Stimulated activated CD4-positive, alpha-beta T cell treated with anti-CD3 and anti-CD28 coated beads, TNF-alpha, amount 100 ng/mL, for 24 hours (primary cell): Measurements from ENCODE around the gene CYTH2.

Experiments used
- DNase-seq, 3 experiments: peaks; one replicate each; pipeline ENCODE4 v3.0.0-alpha.2; 2020; ENCODE audit warnings: low read depth in 3 of 3

CYTH2 gene

DNA sequence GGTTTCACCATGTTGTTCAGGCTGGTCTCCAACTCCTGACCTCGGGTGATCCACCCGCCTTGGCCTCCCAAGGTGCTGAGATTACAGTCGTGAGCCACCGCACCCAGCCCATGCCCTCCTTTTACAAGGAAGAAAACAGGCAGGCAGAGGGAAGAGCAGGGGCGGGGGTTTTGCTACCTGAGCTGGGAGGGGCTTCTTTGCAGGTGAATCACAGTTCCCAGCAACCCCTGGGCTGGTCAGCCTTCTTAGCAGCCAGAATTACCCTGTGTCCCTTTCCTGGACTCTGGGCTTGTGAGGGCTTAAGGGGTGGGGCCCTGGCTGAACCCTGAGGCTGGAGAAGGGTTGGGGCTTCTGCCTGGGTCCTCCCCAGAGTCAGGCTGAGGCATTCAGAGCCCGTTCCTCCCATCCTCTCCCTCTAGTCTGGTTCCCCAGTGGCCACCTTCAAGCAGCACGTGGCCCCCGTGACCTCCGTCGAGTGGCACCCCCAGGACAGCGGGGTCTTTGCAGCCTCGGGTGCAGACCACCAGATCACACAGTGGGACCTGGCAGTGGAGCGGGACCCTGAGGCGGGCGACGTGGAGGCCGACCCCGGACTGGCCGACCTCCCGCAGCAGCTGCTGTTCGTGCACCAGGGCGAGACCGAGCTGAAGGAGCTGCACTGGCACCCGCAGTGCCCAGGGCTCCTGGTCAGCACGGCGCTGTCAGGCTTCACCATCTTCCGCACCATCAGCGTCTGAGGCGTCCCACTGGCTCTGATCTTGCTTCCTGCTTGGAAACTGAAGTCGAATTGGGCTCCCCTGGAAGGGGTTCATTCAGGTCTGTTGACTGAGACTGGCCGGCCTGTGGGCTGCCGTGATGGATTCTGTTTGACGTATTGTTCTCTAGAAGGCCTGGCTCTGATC is 16.6 kb upstream of the CYTH2 start:
- DNase-seq = no peak

DNA sequence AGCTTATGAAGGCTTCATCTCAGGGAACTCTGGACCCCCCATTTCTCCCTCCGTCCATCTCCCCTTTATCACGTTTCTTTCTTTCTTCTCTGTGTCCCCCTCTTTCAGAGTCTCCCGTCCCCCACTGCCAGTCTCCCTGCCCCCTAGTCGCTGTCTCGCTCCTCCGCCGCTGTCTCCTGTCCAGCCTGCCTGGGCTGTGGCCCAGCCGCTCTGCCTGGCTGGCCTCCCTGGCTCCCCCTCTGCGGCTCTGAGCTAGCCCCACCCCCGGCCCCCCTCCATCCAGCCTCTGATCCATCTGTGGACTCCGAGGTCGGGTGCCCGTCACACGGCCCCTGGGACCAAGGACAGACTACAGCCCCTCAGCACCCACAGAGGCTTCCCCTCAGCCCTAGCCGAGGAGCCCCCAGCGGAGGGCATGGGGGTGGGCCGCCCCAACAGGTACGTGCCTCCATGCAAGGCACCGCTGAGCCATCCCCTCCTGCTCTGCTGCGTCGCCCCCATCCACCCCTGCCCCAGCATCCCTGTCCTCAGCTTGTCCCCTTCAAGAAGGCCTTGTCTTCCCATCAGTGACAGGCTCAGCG is 14.9 kb upstream of the CYTH2 start:
- DNase-seq = no peak

DNA sequence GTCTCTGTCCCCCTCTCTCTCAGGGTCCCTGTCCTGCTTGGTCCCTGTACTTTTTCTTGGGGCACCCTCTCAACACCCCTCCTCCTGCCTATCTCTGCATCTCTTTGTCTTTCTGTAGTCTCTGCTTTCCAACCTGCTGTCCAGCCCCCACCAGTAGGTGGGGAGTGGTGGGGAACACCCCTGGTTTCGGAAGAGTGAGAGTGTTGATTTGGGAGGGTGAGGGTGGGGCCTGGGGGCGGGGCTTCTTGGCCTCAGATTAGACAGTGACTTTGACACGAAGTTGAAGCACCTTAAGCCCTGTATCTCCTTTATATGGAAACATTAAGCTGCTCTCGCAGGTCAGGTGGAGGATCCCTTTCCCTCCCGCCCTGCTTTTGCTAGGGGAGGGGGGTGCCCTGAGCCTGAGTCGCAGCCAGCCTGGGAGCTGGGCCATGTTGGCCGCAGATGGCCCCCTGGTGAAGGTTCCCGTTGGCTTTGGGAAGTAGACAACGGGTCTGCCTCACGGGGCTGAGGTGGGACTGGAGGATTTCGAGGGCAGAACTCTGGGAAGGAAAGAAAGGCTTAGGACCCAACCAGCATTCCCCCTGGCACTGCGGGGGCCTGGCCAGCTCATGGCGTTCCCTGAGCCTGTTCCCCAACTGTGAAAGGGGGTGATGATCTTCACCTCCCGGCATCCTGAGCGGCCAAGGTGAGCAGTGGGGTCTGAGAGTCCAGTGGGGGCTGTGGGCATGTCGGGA is 13.8 kb upstream of the CYTH2 start, which contains the start of gene KCNJ14:
Gene KCNJ14 (plus strand): TSS at position 404 of the 737 bp plus-strand sequence. CDS start 6,151 bp downstream, outside the sequence.
- DNase-seq = no peak

DNA sequence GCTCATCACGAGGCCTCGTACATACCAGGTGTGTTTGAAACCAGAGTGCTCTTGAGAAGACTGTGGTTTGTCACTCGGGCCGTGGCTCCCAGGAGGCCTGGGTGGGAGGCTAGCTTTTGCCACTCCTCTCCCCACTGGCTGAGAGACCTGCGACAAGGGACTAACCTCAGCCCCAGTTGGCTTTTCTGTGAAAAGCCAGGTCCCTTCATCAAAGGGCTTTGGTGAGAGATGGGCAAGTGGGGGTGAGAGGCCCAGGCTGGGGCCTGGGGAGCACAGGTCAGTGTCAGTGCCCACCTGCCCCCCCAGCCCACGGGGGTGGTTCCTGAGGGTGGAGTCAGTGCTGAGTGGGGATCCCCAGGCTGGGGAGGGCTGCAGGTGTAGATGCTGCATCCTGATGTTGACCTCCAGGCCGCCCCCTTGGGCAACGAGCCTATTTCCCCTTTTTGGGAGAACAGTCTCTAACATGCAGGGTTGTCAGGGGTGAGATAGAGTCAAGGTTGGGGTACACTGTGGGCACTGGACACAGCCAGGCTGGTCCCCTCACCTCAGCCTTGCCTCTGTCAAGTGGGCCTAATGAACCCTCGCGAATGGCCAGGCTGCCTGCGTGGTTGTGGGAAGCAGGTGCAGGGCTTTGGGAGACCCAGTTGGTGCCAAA is 13.1 kb upstream of the CYTH2 start:
- DNase-seq = no peak

DNA sequence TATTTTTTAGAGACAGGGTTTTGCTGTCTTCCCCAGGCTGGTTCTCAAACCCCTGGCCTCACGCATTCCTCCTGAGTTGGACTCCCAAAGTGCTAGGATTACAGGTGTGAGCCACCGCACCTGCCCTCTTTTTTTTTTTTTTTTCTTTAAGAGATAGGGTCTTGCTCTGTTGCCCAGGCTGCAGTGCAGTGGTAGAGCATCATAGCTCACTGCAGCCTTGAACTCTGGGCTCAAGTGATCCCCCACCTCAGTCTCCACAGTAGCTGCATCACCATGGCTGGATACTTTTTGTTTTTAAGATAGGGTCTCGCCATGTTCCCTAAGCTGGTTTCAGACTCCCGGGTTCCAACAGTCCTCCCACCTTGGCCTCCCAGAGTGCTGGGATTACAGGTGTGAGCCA is 12.3 kb upstream of the CYTH2 start:
- no peak for DNase-seq

DNA sequence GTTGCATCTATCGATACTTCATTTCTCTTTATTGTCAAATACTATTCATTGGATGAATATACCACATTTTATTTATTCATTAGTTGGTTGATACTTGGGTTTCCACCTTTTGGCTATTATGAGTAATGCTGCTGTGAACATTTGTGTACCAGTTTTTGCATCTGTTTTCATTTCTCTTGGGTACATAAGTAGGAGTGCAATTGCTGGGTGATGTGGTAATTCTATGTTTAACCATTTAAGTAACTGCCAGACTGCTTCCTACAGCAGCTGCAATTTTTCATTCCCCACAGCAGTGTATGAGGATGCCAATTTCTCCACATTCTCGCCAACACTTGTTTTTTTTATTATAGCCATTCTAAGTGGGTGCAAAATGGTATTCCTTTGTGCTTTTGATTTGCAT is 11.2 kb upstream of the CYTH2 start:
- no peak for DNase-seq

DNA sequence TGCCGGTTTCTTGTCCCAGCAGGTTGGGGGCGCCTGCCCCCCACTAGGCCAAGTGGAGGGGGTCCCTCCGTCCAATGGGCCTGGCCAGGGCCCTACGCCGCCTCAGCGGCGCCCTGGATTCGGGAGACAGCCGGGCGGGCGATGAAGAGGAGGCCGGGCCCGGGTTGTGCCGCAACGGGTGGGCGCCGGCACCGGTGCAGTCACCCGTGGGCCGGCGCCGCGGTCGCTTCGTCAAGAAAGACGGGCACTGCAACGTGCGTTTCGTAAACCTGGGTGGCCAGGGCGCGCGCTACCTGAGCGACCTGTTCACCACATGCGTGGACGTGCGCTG is 7.6 kb upstream of the CYTH2 start:
- DNase-seq = no peak

DNA sequence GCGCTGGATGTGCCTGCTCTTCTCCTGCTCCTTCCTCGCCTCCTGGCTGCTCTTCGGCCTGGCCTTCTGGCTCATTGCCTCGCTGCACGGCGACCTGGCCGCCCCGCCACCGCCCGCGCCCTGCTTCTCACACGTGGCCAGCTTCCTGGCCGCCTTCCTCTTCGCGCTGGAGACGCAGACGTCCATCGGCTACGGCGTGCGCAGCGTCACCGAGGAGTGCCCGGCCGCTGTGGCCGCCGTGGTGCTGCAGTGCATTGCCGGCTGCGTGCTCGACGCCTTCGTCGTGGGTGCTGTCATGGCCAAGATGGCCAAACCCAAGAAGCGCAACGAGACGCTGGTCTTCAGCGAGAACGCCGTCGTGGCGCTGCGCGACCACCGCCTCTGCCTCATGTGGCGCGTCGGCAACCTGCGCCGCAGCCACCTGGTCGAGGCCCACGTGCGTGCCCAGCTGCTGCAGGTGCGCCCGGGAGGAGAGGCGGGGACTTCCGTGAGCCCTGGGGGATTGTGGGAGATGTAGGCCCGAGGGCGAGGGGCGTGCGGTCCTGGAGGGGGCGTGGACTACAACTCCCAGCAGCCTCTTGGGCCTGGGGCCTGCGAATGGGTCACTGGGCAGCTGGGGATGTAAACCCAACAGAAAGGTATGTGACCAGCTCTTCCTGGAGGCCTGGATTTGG is 7.0 kb upstream of the CYTH2 start:
- DNase-seq = peak in 1 of 3 experiments; percentile 18

DNA sequence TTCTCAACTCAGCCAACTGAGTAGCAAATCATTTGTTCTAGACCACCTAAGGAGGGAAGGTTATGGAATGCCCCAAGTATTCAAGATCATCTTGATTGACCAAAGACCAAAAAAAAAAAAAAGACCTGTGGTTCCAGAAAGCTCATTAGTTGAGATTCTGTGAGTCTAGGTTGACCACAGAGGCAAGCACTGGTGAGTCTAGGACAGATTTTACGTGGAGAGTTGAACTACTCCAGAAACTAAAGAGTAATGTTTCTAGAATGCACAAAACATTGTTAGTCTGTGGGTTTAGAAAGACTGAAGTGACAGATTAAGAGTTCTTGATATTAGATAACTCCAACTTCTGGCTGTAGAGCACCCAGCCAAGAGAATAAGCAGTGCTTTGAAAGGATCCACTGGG is 4.0 kb upstream of the CYTH2 start:
- no peak for DNase-seq

DNA sequence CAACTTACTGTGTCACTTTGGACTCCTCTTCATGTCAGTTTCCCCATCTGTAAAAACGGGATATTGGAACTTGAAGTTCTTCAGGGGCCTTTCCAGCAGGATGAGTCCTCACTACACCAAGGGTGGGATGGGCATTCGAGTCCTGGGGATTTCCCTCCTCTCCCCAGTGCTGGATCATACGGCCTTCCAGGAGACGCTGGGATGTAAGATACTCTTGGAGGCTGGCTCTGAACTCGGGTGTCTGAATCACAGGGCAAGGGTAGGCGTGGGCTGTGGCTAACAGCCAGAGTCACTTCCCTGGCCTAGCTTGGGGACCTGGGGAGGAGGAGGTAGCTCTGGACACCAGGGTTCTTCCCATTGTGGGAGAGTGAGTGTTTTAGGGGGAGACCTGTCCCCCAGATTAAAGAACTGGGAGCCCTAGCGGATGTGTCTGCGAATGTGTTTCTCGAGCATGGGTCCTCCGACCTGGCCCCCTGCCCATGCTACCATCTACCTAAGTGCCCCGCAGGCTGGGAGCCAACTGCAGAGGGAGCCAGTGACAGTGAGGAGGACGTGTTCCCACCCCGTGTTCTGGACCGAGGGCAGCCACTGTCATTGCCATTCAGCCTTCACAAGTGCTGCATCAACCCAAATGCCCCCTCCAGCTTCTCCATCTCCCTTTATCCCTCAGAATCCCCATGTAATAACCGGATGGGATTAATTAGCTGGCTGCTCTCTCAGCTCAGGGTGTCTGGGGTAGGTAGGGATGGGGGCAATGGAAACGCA is 2.4 kb upstream of the CYTH2 start:
- no peak for DNase-seq

DNA sequence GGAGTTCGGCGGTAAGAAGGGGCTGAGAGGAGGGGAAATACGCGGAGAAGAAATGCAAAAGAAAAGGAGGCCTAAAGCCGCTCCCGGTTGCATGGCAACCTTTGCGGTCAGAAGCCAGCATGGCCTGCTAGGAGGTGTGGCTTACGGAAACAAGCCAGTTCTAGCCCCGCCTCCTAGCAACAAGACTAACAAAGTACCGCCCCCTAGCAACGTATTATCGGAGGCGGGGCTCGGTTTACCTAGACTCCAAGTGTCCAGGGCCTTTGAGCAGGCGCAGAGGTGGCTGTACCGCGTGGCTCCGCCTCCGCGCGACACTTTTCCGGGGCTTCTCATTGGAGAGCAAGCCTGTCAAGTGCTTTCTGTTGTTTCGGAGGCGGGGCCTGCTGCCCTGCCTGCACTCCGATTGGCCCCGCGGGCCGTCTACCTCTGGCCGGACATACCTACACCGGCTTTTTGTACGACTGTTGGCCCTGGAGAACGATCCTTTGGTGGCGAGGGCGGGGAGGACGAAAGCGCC is 339 bp upstream of the CYTH2 start:
- peak; percentile 98 to 99 (median 99) for DNase-seq

DNA sequence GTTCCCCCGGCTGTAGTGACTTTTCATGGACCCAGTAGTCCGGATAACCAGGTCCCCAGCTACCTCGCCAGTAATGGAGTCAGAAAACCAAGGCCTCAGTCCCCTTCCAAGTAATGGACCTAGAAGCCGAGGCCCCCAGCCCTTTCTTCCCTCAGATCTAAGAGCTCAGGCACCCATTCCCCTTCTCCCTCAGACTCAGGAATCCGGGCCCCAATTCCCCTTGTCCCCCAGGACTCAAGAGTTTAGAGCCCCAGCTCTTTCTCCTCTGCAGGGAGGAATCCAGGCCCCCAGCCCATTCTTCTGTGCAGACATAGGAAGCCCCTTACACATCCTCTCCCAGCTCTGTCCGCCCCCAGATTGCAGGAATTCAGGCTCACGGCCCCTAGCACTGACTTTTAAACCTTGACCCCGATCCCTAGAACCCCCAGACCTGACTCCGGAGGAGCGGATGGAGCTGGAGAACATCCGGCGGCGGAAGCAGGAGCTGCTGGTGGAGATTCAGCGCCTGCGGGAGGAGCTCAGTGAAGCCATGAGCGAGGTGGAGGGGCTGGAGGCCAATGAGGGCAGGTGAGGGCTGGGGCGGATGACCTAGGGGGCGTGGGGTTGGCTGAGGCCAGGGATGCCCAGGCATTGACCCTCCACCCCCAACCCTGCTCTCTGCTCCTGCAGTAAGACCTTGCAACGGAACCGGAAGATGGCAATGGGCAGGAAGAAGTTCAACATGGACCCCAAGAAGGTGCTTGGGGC is 938 bp downstream of the CYTH2 start:
- no peak for DNase-seq

DNA sequence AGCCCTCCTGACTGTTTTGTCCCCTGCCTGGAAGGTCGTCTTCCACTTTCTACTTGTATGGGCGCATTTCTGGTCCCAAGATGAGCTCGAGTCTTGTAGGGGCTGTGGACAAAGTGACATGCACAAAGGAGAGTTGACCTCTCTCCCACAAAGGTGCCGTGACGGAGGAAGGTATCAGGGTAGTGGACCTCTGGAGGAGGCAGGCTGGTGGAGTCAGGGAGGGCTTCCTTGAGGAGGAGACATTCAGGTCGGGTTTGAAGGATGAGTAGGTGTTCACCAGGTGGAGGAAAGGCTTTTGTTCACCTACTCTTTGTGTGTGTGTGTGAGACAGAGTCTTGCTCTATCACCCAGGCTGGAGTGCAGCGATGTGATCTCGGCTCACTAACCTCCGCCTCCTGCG is 1.7 kb downstream of the CYTH2 start:
- DNase-seq = no peak

DNA sequence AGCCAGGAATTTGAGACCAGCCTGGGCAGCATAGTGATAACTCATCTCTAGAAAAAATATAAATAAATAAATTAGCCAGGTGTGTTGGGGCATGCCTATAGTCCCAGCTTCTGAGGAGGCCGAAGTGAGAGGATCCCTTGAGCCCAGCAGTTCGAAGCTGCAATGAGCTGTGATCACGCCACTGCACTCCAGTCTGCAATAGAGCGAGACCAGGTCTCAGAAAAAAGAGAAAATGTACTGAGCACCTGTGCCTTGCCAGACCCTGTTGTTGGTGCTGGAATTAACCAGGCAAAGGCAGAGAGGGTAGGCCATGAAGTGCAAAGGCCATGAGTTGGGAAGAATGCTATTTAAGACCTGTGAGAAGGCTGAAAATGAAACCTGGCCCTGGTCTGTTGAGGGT is 2.7 kb downstream of the CYTH2 start:
- DNase-seq = no peak

DNA sequence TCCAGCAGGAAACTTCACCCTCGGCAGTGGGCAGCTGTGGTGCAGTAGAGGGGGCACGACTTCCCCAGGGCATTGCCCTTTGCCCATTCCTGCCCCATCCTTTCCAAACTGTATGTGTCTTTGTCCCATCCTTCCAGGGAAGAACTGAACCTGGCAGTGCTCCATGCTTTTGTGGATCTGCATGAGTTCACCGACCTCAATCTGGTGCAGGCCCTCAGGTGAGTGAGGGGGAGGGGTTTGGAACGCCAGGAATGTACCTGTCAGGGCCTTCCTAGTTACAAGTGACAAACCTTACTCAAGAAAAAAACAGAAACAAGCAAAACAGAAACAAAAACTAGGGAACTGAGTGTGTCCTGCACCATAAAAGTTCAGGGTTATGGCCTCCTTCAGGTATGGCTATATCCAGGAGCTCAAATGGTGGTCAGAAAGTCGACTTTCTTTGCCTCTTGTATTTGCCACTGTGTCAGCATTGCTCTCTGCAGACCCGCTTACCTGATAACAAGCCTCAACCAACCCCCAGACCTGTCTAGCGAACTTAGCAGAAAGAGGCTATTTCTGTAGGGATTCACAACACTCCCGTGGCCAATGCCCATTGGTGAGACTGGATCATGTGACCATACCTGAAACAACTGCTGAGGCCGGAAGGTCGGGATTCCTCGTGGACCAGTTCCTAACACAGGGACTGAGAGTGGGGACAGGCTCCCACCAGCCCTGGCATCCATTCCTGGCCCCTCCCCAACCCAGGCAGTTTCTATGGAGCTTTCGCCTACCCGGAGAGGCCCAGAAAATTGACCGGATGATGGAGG is 4.2 kb downstream of the CYTH2 start:
- DNase-seq = no peak

DNA sequence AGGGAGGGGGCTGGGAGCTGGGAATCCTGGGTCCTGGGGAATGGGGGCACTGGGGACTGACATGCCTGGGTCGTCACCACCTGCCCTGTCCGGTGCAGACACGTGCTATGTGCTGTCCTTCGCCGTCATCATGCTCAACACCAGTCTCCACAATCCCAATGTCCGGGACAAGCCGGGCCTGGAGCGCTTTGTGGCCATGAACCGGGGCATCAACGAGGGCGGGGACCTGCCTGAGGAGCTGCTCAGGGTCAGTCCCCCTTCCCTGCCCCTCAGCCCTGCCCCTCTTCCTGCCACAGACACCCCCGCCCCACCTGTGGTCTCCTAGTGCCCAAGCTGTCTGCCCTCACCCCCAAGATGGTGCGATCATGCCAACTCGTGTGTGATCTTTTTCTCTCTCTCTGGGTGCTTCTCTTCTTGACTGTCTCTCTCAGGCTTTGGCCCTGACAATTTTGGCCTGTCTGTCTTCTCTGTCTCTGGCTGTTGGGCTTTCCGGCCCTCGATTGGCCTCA is 5.0 kb downstream of the CYTH2 start:
- DNase-seq = no peak

DNA sequence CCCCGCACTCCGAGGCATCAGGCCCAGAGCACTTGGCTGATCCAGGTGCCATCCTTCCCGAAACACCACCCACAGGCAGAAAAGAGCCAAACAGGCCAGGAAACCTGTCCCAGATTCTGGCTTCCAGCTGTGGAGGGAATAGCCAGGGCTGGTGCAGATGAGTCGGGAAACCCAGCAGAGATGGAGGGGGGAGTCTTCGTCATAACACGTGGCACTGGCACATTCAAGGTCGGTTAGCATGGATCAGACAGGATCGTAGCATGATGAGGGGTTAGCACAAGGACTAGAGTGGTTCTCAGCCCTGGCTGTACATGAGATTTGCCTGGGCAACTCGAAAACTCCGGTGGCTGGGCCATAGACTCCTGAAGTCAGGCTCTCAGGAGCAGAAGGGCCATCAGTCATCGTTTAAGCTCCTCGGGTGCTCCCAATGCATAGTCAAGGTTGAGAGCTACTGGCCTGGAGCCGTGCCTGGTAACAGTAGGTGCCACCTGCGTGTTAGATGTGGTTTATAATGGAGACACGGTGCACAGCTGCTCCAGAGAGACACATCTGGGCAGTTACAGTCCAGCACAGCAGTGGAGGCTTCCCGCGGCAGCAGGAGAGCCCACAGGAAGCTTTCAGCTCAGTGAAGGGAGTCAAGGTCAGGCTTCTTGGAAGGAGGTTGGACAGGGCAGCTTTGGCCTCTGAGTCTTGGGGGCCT is 6.3 kb downstream of the CYTH2 start:
- DNase-seq = no peak

DNA sequence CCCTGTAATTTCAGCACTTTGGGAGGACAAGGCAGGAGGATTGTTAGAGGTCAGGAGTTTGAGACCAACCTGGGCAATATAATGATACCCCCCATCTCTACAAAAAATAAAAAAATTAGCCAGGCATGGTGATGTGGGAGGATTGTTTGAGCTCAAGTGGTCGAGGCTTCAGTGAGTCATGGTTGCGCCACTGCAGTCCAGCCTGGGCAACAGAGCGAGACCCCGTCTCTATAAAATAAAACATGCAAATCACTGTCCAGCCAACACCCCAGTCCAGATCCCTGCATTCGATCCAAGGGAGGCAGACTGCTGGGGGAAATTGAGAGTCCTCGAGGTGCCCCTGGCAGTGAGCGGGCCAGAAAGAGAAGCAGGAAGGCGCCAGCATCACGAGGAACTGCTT is 7.0 kb downstream of the CYTH2 start:
- DNase-seq = no peak
